Measurements from ENCODE around the gene YIPF3.
A peak's percentile ranks its signal among the peaks of the same experiment; 100 is the strongest.
"Not testable (repeated sequence)": the region's sequence is repeated elsewhere in the genome, so short reads cannot be mapped to it uniquely, and the experiment has no call there.

The YIPF3 gene

DNA sequence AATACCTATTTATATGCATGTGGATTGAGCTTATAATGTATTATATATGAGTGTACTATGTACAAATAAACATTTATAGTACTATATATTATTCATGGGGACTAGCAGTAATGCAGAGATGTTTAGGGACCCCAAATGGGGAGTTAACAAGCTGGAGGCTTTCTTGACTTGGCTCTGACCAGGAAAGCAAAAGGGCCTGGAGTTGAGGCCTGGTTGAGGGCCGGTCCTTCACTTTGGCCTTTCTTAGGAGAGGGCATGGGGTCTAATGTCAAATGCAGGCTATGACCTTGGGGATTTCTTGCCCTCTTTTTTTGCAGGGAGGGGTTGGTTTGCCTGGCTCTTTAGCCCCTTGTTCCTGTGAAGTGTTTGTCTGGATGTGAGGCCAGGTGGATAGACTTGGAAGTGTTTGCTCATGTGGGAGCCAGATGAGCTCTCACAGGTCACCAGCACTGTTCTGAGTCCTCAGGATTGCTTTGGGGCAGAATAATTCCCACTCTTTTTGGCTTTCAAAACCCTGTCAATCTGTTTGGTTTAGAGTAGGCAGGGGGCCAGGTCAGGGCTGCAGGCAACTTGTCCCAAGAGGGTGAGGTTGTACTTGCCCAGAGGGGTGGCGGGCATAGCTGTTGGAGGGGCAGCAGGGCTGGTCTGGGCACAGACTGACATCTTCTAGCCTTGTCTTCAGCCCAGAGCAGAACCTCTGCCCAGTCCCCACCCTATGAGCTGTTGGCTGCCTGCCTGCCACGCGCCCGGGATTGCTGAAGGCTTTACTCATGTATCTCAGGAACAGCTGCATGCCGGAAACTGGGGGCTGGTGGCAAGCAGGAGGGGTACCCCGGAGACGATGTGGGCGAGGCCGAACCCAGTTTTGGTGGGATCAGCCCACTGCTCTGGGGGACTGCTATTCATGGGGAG, 24.7 kb downstream of the YIPF3 start:
- DNase-seq: no peak

DNA sequence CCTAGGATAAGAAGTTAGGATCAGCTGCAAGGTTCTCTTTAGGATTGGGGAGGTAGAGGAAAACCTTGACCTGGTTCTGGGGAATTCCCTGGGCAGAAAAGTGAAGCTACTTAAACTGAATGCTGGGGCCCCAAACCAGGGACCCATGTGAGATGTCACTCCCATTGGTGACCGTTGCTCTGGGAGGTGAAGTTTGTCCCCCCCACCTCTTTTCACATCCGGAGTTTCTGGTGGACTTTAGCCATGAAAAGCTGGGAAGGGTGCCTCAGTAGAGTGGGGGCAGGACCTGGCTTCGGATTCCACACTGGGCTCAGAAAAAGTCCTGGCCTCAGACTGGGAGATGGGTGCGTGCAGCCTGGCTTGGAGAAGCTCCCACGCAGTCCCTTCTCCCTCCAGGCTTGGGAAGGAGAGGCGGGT, 26.2 kb downstream of the YIPF3 start:
- no peak for DNase-seq

DNA sequence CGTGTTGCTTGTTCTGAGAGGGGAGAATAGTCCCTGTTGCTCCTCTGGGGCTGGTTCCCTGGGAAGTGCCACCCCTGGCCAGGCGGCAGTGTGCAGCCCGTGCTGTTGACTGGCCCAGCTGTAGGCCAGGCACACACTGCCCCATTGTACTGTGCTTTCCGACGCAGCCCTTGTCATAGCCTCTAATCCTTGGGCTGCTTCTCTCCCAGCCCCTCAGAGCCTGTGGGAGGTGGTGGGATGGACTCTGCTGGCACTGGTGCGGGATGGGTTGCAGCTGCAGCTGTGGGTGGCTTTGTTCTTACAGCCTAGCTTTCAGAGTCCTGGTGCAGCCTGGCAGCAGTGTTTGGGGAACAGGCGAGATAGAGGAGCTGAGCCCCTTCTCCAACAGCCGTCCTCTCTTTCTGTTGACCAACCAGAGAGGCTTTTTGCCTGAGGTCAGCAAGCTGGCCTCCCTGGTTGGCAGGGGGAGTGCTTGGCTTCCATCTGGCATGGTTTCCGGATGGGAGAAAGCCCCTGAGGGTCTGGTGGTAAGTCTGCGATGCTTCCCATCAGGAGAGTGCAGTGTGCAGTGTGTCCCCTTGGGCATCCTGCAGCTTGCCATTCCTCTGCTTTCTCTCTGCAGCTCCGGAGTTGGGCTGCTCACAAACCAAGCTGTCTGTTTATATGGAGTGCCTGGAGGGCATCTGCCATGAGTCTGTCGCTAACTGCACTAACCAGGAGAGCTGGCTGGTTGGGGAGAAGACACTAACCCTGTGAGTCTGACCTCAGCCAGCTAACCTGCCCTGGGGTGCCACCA, 27.3 kb downstream of the YIPF3 start:
- no peak for DNase-seq

DNA sequence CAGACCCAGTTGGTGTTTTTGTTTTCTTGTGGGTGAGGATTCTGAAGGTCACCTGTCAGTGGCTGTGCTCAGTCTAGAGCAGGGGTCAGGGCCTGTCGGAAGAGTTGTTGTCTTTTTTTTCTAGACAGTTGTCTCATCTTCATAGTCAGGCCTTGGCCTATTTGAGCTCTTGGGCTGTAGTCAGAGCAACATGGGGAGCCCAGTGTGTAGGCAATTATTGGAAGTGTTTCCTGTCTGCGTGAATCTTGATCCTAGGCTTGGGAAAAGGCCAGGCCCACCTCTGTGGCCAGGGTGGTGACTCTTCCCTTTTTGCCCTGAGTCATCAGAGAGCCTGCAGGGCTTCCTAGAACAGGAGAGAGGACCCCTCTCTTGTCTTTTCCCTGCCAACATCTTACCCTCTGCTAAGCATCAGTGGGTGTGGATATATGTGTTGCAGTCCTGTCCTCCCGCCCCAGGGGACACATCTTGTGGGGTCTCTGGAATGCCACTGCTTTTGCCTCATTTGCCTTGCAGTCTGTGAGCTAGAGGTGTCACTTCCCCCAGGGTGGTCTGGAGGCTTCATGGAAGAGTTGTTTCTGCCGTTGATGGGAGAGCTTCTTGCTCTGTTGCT, 28.0 kb downstream of the YIPF3 start:
- no peak for DNase-seq

DNA sequence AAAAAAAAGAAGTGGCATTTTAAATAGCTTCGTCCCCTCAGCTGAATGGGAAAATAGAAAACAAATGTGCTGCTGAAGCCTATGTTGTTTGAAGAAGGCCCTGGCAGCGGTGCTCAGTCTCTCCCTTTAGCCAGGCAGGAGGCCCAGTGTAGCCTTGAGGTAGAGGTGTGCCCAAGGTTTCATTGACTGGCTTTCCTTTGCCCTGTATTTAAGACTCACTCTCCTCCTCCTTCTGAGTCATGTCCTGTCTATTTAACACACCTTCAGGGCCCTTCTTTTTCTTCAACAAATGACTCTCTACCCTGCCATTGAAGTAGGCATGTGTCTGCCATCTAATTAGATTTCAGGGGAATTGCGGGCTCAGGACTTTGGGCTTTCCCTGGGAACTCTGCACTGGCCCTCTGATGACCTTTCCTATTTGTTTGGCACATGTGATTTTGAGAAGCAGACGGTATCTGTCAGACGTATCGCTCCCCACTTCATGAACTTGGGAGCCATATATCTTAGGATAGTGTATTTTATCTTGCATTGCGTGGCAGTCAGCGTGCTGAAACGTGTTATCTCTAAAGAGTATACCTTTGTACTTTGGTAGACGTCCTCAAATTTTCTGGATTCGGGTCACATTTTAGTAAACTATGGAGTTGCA, 35.0 kb downstream of the YIPF3 start:
- no peak for DNase-seq

DNA sequence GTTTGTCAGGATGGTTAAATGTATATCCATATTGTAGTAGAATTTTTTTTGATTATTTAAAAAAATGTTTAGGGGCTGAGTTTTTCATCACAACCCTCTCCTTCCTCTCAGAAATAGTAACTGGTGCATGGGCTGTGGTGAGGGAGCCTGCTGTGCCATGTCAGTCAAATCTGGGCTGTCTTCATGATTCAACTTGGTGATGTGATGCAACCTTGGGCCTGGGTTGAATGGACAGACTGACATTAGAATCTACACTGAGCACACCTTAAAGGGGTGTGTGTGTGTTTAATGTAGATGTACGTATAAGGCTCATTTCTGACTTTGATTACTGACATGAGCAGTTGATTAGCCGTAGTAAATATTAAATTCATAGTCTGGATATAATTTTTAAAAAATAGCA, 35.7 kb downstream of the YIPF3 start:
- DNase-seq: no peak

DNA sequence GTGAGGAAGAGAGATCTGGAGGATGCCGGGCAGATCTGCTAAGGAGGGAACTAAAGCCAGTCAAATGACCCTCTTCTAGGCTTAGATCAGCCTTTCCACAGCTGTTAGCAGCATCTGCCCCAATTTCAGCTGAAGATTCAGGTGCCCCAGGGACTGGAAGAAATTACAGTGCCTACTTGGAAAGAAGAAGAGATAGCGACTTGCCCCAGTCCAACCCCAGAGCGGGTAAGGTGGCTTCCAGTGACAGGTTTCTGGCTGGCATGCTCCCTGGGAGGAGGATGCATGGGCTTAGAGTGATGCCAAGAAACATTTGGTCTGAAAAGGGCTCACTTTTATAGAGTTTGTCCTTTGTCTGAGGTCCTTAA, 38.7 kb downstream of the YIPF3 start:
- no peak for DNase-seq

DNA sequence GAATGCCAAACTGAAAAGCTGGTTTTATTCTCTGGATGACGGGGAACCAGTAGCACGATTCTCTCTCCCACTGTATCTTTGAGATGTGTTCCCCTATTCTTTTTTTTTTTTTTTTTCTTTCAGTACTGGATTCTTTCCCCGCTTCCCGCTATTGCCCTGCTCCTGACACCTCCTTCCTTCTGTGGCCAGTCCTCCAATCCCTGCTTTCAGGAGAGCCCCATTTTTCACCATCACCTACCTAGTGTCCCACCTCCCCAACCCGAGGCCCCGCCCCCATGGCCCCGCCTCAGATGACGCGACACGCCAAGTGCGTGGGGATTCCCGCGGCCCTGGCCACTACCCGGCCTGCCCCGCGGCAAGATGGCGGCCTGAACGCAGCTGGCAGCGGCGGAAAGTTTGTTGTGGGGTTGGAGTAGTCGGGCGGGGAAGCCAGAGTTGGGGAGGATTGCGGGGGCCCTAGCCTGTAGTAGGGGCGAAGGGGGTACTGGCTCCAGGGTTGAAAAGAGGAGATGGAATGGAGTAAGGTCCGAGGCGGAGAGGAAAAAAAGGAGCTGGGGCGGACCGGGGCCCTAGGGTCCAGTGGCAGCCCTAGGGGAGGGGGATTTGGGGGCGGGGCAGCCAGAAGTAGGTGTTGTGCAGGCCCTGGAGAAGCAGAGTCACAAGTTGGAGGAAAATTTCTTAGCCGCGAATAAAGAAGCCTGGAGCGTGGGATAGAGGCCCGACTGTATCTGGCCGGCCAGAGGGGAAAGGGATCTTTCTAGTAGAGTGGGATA, 39.3 kb downstream of the YIPF3 start, which contains the start of gene TJAP1:
TSS of gene TJAP1 (plus strand) at position 336 of the 773 bp plus-strand sequence. CDS start 21,432 bp downstream, outside the sequence.
- peak; percentile 90 for DNase-seq

DNA sequence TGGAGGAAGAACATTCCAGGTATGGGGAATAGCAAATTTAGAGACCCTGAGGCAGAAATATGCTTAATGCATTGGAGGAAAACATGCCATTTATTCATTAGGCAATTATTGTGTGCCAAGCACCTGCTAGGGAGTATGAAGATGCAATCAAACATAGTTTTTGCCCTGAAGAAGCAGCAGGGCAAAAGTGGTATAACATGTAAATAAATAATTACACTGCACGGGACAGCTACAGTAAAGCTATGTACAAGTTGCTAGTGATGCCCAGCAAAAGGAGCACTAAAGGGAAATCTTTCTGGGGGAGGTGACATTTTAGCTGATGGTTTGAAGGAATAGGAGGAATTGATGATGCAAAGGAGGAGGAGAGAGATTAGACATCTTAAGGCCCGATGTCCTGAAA, 40.0 kb downstream of the YIPF3 start:
- DNase-seq: no peak

DNA sequence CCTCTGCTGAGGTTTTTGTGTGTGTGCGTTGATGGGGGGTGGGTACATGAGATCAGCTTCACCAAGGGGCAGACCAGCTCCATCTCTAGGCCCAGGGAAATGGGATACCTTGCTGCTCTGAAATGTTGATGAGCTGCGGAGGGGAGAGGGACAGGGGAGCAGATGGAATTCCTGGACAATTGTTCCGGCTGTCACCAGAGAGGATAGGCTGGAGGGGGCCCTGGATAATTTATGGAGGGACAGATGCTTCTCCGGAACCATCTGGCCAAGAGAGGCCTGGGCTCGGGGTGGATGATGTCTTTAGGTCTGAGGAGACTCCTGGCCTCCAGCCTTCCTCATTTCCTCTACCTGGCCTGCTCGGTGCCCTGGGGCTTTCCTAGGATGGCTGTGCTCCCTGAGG, 41.2 kb downstream of the YIPF3 start:
- DNase-seq: no peak

DNA sequence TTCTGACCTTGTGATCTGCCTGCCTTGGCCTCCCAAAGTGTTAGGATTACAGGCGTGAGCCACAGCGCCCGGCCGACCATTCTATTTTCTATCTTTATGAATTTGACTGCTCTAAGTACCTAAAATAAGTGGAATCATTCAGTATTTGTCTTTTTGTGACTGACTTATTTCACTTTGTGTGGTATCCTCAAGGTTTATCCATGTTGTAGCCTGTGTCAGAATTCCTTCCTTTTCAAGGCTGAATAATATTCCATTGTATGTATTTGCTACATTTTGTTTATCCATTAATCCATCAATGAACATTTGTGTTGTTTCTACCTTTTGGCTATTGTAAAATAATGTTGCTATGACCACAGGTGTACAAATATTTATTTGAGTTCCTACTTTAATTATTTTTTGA, 44.2 kb downstream of the YIPF3 start:
- DNase-seq: no peak

DNA sequence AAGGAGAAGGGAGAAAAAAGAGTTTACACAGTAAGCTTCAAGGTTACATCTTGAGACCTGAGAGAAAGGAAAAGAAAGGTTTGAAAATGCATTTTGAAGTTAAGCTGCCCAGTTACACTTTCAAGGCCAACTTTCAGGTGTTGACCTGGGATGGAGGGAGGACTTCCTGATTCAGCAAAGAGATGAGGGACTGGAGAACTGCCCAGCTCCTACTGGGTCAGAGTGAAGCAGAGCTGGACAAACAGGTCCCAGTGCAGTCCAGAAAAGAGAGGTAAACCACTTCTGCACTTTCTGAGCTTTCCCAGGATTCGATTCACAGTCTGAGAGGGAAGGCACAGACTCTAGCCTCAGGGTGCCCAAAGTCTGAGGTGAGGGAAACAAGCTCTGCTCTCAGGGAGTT, 45.3 kb downstream of the YIPF3 start:
- DNase-seq: no peak

DNA sequence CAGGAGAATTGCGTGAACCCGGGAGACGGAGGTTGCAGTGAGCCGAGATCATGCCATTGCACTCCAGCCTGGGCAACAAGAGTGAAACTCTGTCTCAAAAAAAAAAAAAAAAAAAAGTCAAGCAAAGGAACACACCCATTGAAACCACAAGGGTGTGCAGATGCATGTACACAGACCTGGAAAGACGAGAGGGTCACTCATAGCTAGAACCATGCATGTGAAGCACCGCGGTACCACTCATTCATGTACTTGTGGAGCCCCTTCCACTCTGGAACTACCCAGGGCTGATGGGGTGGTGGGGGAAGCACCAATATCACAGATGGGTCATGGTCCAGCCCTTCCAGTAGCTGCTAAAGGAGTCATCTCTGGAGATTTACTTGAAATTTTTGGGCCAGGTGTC, 46.8 kb downstream of the YIPF3 start:
- no peak for DNase-seq

DNA sequence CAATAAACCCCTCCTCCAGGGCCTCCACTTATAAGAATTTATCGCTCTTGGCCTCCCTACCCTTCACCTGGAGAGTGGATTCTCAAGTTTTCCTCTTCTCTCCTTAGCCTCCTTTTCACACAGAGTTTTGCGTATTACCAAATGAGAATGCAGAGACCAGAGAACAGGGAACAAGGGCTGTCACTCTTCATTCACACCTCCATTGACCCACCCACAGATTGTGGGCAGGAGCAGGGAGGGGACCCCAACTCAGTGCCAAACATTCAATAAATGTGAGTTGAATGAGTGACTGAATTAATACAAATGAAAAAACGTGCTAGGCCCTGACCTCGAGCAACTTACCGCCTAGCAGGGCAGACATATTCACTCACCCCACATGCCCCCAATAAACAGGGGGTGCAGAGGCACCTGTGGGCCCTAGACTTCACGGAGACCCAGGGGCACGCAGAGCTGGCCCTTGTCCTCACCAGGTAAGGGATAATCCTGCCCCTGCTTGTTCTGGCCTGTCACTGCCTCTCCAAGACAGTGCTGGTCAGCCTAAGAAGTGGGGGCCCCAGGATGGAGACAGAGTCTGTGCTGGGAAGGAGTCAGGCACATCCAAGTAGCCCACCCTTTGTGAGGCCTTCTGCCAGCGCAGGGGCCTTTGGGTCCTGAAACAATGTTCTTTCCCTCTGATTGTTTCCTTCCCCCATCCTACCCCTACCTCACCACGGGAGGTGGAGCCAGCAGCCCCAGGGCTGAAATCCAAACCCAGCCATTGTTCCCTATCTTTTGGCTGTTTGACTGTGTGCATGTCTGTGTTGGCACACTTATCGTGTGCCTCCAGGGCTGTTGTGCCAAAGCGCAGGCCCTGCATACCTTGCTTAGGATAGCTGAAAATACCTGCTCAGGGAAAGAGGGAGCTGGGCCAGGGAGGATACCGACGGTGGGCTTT, 47.7 kb downstream of the YIPF3 start:
- DNase-seq: no peak

DNA sequence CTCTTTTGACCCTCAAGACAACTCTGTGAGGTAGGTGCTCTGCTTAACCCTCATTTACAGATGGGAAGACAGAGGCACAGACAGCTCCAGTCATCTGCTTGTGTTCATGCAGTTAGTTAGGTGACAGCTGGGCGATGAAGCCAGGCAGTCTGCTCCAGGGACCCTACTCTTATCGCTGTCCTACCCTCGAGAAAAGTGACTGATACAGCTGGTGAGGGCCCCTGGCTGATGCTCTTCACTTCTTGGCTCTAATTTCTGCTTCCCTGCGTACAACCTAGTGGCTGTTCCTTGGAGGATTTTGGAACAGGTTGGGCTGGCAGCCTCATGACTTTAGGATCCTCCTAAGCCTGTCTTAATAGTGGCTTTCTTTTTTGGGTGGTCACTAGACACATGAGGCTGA, 48.5 kb downstream of the YIPF3 start:
- DNase-seq: no peak

DNA sequence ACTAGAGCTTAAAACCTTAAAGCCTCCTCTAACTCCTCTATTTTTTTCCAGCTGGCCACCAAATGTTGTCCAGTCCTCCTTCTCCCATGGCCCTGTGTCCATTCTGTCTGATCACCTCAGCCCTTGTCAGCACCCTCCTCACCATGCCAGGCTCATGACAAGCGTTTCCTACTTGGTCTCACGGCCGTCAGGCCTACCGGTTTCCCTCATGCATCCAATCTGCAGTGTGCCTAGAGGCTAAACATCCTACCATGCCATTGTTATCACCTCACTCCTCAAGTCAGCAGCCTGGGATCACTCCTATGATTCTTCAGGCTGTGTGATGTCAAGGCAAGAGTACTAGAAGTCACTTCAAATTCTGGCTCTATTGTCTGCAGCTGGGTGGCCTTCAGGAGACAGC, 49.0 kb downstream of the YIPF3 start:
- DNase-seq: no peak

DNA sequence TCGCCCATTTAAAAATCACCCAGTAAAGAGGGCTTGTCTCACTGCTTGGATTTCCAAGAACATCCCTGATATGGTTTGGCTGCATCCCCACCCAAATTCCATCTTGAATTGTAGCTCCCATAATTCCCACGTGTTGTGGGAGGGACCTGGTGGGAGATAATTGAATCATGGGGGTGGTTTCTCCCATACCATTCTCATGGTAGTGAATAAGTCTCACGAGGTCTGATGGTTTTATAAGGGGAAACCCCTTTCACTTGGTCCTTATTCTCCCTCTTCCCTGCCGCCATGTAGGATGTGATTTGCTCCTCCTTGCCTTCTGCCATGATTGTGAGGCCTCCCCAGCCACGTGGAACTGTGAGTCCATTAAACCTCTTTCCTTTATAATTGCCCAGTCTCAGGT, 49.5 kb downstream of the YIPF3 start:
- DNase-seq: not testable (repeated sequence)

DNA sequence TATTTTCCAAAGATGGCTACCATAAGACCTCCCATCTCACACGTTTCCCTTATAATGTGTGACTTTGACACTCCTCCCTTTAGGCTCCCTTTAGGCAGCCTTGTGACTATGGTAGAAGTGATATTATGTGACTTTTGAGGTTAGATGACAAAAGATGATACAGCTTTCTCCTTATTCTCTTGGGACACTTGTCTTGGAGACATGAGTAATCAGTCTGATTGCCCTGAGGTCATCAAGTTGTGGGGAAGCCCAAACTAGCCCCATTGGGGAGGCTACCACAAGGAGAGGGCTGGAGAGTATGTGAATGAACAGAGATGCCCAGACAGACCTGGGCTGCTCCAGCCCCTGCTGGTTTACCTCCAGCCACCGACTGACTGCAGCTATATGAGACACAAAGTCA, 50.8 kb downstream of the YIPF3 start:
- no peak for DNase-seq

DNA sequence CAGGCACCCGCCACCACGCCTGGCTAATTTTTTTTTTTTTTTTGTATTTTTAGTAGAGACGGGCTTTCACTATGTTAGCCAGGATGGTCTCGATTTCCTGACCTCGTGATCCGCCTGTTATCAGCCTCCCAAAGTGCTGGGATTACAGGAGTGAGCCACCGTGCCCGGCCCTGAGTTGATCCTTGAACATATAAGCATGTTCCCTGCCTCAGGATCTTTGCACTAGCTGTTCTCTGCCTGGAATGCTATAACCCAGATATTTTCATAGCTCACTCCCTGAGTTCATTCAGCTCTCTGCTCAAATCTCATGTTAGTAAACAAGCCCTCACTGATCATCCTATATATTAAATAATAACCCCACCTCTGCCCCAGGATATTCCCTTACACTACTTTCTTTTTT, 52.4 kb downstream of the YIPF3 start:
- DNase-seq: no peak

DNA sequence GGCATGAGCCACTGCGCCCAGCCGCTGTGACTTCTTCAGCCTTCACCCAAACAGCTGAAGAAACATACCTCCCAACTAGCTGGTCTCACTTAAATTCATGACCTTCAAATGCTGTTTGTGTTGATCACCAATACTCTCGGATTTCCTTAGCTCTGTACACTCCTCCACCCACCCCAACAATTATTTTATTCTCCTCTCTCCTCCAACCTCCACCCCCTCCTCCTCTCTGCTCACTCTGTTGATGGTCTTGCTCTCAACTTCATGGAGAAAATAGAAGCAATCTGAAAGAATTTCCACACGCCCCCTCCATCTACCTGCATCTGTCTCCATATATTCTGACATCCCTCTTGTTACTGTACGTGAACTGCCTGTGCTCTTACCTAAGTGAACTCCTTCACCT, 54.8 kb downstream of the YIPF3 start:
- no peak for DNase-seq
